GM20000 (cell line): ENCODE measurements around the gene FAM199X.

Source experiments
- DNase-seq: peaks from one replicate; pipeline ENCODE4 v3.0.0; 2012; ENCODE audit warnings: low spot score
- CTCF ChIP-seq: IDR thresholded peaks from 2 replicates; pipeline ENCODE4 v1.5.1; 2012; ENCODE audit warnings: mild to moderate bottlenecking, control low read depth; ENCODE audit errors: extremely low read depth, missing control alignments

FAM199X gene

GRCh38 chrX:104166735-104167436, 633 bp downstream of the FAM199X start:
- DNase-seq: no peak
- TF ChIP-seq CTCF: no peak

DNA sequence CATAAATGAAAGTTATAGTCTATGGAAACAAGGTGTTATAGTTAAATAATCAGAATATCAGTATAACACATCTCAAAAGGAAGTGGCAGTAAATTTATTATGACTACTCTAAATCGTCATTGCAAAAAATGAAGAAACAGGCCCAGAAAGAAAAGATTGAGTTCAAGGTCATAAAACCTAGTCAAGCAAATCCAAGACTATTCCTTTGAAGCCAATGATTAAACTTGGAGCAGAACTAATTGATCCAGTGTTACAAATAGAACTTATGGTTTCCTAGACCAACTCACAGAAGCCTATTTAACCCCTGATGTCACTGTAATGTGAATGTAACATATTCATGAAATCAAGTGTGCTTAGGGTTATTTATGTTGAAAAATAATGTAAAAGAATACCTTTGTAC, 1.9 kb downstream of the FAM199X start:
- DNase-seq: no peak
- TF ChIP-seq CTCF: no peak

- DNase-seq: no peak
- TF ChIP-seq CTCF: no peak
These were observed 5.9 kb downstream of the FAM199X start for GRCh38 chrX:104172121-104172520.

DNA sequence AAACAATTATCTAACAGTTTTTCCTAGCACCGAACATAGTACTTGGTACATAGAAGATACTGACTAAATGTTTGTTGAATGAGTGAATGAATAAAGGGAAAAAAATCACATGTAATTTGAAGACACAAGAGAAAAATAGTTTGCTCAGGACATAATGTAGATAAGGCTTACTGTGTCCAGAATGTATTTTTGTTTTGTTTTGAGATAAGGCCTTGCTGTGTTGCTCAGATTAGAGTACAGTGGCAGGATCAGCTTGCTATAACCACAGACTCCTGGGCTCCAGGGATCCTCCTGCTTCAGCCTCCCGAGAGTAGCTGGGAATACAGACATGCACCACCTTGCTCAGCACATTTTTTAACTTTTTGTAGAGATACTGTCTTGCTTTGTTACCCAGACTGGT, 6.5 kb downstream of the FAM199X start:
- TF ChIP-seq CTCF: no peak

GRCh38 chrX:104173841-104174240, 7.6 kb downstream of the FAM199X start:
- TF ChIP-seq CTCF: no peak
- DNase-seq: no peak

More for the DNA sequence above, 6.5 kb downstream of the FAM199X start:
- no peak for DNase-seq

DNA sequence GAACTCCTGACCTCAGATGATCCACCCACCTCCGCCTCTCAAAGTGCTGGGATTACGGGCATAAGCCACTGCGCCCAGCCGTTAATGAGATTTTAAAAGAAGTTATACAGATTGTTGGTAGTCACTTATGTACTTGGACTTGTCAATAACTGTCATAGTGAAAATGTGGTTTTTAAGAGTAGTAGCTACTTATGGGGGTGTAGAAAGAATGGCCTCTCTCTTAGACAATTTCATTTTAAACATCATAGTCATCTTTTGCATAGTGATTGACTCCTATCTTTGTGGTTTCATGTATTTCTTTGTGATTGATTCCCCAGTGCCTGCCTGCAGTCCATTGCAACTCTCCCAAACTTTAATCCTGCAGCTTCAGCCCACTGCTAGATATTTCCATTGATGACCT, 17.4 kb downstream of the FAM199X start:
- DNase-seq: no peak
- no peak for TF ChIP-seq CTCF

- no peak for DNase-seq
- no peak for TF ChIP-seq CTCF
These were observed 21.7 kb downstream of the FAM199X start for GRCh38 chrX:104187931-104188330.
